MCF 10A (cell line): Measurements from ENCODE around the gene ZNF786. TPM values are rescaled to one million over a fixed set of nuclear protein-coding genes. Genes with fewer than 3 reads are reported as not detected.

Source experiments
- BruUV-seq: library from RNA; stranded (reverse); fragments of 400-500 nt; replicated peaks from 2 replicates; lab custom pipeline; 2021; lab: Mats Ljungman, UMichigan
- CTCF ChIA-PET: fragments of 300-600 bp; sonication (Branson Sonifier 250); formaldehyde crosslinking; extraction: SDS; loops from one replicate; lab custom pipeline; 2021; ENCODE audit warnings: antibody characterized with exemption, inconsistent platforms; lab: Yijun Ruan, JAX
- POLR2A ChIA-PET: fragments of 300-600, 350-650 bp; sonication (Branson Sonifier 250); formaldehyde crosslinking; extraction: SDS; loops from one replicate; lab custom pipeline; 2020; ENCODE audit warnings: antibody characterized with exemption, inconsistent platforms; lab: Yijun Ruan, JAX
- DNase-seq: peaks from one replicate; pipeline ENCODE4 v3.0.0-alpha.2; 2018; ENCODE audit not compliant: unreplicated experiment
- H3K27ac Mint-ChIP-seq: one replicate; pipeline ENCODE4 v1.8.0; 2022; ENCODE audit warnings: mild to moderate bottlenecking, low read depth, mixed read lengths; ENCODE audit not compliant: unreplicated experiment
- H3K27me3 Mint-ChIP-seq: one replicate; pipeline ENCODE4 v1.8.0; 2022; ENCODE audit warnings: mixed read lengths; ENCODE audit not compliant: insufficient read depth, unreplicated experiment
- H3K36me3 Mint-ChIP-seq: one replicate; pipeline ENCODE4 v1.8.0; 2022; ENCODE audit warnings: mild to moderate bottlenecking, moderate library complexity, mixed read lengths; ENCODE audit not compliant: insufficient read depth, unreplicated experiment
- H3K4me1 Mint-ChIP-seq: one replicate; pipeline ENCODE4 v1.8.0; 2022; ENCODE audit warnings: mixed read lengths; ENCODE audit not compliant: insufficient read depth, unreplicated experiment
- H3K4me3 Mint-ChIP-seq: one replicate; pipeline ENCODE4 v1.8.0; 2022; ENCODE audit warnings: mild to moderate bottlenecking, moderate library complexity, mixed read lengths; ENCODE audit not compliant: unreplicated experiment
- H3K9me3 Mint-ChIP-seq: one replicate; pipeline ENCODE4 v1.8.0; 2022; ENCODE audit warnings: mixed read lengths; ENCODE audit not compliant: unreplicated experiment
- CTCF ChIP-seq: fragments of 200-600 bp; IDR thresholded peaks from one replicate; pipeline ENCODE4 v1.8.0; 2022; ENCODE audit warnings: antibody characterized with exemption, mild to moderate bottlenecking; ENCODE audit not compliant: unreplicated experiment
- intact Hi-C: fragments of 100-400 bp; cut with micrococcal nuclease; formaldehyde crosslinking; loops from 2 replicates; pipeline ENCODE4 v1.14.1; 2022
- total RNA-seq: library from RNA; stranded (reverse); gene quantifications from 2 replicates; pipeline ENCODE4 v1.2.3, GENCODE V29; 2022

The ZNF786 gene
- total RNA-seq, 1 experiment from 2014 or later, result 5.6 TPM

DNA sequence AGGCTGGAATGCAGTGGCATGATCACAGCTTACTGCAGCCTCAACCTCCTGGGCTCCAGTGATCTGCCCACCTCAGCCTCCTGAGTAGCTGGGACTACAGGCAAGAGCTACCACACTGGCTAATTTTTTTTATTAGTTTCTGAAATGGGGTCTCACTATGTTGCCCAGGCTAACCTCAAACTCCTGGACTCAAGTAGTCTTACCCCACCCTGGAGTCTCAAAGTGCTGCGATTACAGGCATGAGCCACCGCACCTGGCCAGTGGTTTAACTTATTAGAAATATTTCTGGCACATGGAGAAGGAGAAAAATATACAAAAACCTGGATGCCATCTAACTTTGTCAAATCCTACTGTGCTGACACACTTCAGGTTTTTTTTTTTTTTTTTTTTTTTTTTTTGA lies 15.2 kb downstream of the ZNF786 start:
- POLR2A ChIA-PET, result interaction anchor here (0.8 to 3.8 kb wide), 3 partner anchors 10 to 21 kb away, joined by 3 to 33 read pairs (median 3); no protein-coding TSS in a partner anchor
- H3K27ac Mint-ChIP-seq, result peak overlapping the region; percentile 71

GRCh38 chr7:149074116-149074885 lies 16.2 kb downstream of the ZNF786 start:
- Mint-ChIP-seq H3K36me3 (peaks cover 32% of the 10 kb centered on the region), H3K27me3 (no peaks in the 10 kb centered on the region), H3K4me1 (peaks cover 6% of the 10 kb centered on the region), H3K27ac (peak overlapping the region; percentile 71), H3K9me3 (no peaks in the 10 kb centered on the region), H3K4me3 (peak overlapping the region; percentile 36)
- BruUV-seq, result no TSS peak
- CTCF ChIA-PET, result interaction anchor here (0.7 kb wide), 1 partner anchor 95 kb away, joined by 3 read pairs; no protein-coding TSS in a partner anchor
- peak; percentile 50 for DNase-seq
- intact Hi-C loops, result no loop called here
- POLR2A ChIA-PET, result interaction anchor here (0.6 to 3.8 kb wide), 5 partner anchors 9 to 678 kb away, joined by 3 to 33 read pairs (median 3); no protein-coding TSS in a partner anchor
- TF ChIP-seq CTCF, result no peak

More for the DNA sequence above, 15.2 kb downstream of the ZNF786 start:
- BruUV-seq, result no TSS peak
- intact Hi-C loops, result no loop called here
- Mint-ChIP-seq H3K9me3 (no peaks in the 10 kb centered on the region), H3K27me3 (no peaks in the 10 kb centered on the region), H3K4me1 (peaks cover 6% of the 10 kb centered on the region), H3K4me3 (no peak overlapping the region), H3K36me3 (peaks cover 24% of the 10 kb centered on the region)
- no peak for TF ChIP-seq CTCF
- DNase-seq, result no peak
- CTCF ChIA-PET, result interaction anchor here (0.5 to 1.2 kb wide), 5 partner anchors 10 to 382 kb away, joined by 3 to 5 read pairs (median 3); no protein-coding TSS in a partner anchor

DNA sequence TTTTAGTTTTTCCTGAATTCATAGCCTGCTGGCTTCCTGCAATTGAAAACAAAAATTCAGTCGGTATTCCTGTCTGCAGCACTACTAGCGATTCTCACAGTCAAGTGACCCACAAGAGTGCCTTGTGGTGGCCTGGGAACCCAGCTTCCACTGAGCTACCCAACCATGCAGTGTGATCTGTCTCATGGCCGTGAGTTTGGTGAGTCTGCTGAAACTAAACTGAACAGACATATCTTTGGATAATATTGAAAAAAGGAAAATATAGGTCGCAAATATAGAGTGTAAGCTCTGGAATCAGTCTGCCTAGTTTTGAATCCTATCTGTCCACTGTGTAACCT lies 18.1 kb downstream of the ZNF786 start:
- H3K27me3 Mint-ChIP-seq, result no peaks in the 10 kb centered on the region
- H3K9me3 Mint-ChIP-seq, result no peaks in the 10 kb centered on the region
- intact Hi-C loops, result no loop called here
- BruUV-seq, result no TSS peak
- peaks cover 6% of the 10 kb centered on the region for H3K4me1 Mint-ChIP-seq
- peaks cover 40% of the 10 kb centered on the region for H3K36me3 Mint-ChIP-seq
- CTCF ChIA-PET, result interaction anchor here (0.6 kb wide), 1 partner anchor 12 kb away, joined by 7 read pairs; no protein-coding TSS in a partner anchor
- no peak overlapping the region for H3K4me3 Mint-ChIP-seq
- H3K27ac Mint-ChIP-seq, result no peak overlapping the region
- no peak for TF ChIP-seq CTCF
- no peak for DNase-seq
- POLR2A ChIA-PET, result interaction anchor here (1.7 kb wide), 1 partner anchor 12 kb away, joined by 4 read pairs; no protein-coding TSS in a partner anchor
